Lung (tissue), 12 donors: ENCODE results near the gene THRB. TPM values are rescaled to one million over a fixed set of nuclear protein-coding genes. Genes with fewer than 3 reads are reported as not detected.

Experiments used
- ATAC-seq: fragments of 200-7000 bp; cut with Tn5 transposase; one replicate; pipeline ENCODE4 v1.9.1; 2020; ENCODE audit warnings: moderate number of reproducible peaks; ENCODE audit not compliant: insufficient read depth, low FRiP score
- DNase-seq, 3 donors: peaks; one replicate each; pipeline ENCODE4 v3.0.0-alpha.2; 2013 to 2017
- H3K27ac ChIP-seq, 2 donors: one replicate each; pipeline ENCODE4 v1.5.1; 2013; ENCODE audit warnings: mild to moderate bottlenecking in 2 of 2, moderate library complexity in 2 of 2, control low read depth in 1 of 2, inconsistent platforms in 1 of 2, low read depth in 1 of 2, low read length in 1 of 2
- H3K27me3 ChIP-seq, 3 donors: one replicate each; pipeline ENCODE4 v1.5.1; 2013; ENCODE audit warnings: low read length in 2 of 3; ENCODE audit not compliant: control insufficient read depth in 3 of 3, insufficient read depth in 3 of 3
- H3K36me3 ChIP-seq, 4 donors: one replicate each; pipeline ENCODE4 v1.5.1; 2013; ENCODE audit warnings: low read length in 4 of 4, mild to moderate bottlenecking in 1 of 4, moderate library complexity in 1 of 4; ENCODE audit not compliant: control insufficient read depth in 4 of 4, insufficient read depth in 4 of 4
- H3K4me1 ChIP-seq, 5 donors: one replicate each; pipeline ENCODE4 v1.5.1; 2013; ENCODE audit warnings: low read length in 5 of 5, mild to moderate bottlenecking in 2 of 5, moderate library complexity in 1 of 5; ENCODE audit not compliant: control insufficient read depth in 5 of 5, insufficient read depth in 5 of 5
- H3K4me3 ChIP-seq: one replicate; pipeline ENCODE4 v1.5.1; 2013; ENCODE audit warnings: mild to moderate bottlenecking, control low read depth, moderate library complexity
- H3K9ac ChIP-seq, 2 donors: one replicate each; pipeline ENCODE4 v1.5.1; 2013; ENCODE audit warnings: low read length in 2 of 2, control low read depth in 1 of 2; ENCODE audit not compliant: insufficient read depth in 1 of 2
- H3K9me3 ChIP-seq, 4 donors: one replicate each; pipeline ENCODE4 v1.5.1; 2013; ENCODE audit warnings: low read length in 3 of 4, mild to moderate bottlenecking in 1 of 4, moderate library complexity in 1 of 4; ENCODE audit not compliant: control insufficient read depth in 4 of 4, insufficient read depth in 3 of 4
- WGBS, 2 donors: extraction: QIAGEN DNeasy Blood & Tissue Kit; methylation state at CpG; one replicate each; pipeline ENCODE4 v1.1.7; 2013; 5-methylcytosine and 5-hydroxymethylcytosine counted together
- polyA plus RNA-seq, 2 donors: library from polyadenylated mRNA; stranded (reverse); fragments of 200-250 nt; gene quantifications; one replicate each; pipeline ENCODE4 v1.2.1, GENCODE V29; 2013
- total RNA-seq, 2 donors: library from RNA; depleted of rRNA in 1 of 2; stranded (reverse); fragments of >200 nt in 1 of 2; gene quantifications; one replicate each; pipeline ENCODE4 v1.2.1, GENCODE V29; 2014 to 2021
- TF ChIP-seq, protein P1 (sequence below): IDR thresholded peaks from 2 replicates; pipeline ENCODE4 v1.5.1; 2012; ENCODE audit warnings: mild to moderate bottlenecking; ENCODE audit errors: control extremely low read depth, extremely low read depth
- donor health status: control.
- donor health status: control.
- donor health status: Bipolar disorder and iron deficiency.
- donor health status: healthy.
- donor health status: DM: yes; HTN: yes; CAD: no.

Gene THRB
- total and polyA plus RNA-seq, 4 donors: 2.1 to 23.5 (median 6.1) TPM

GRCh38 chr3:24299806-24300626 lies 194.6 kb downstream of the THRB start:
- Histone ChIP-seq H3K27me3 (no peaks in the 10 kb centered on the region), H3K4me3 (no peak overlapping the region), H3K27ac (no peak overlapping the region), H3K9me3 (no peaks in the 10 kb centered on the region), H3K9ac (no peak overlapping the region), H3K4me1 (peaks cover 0 to 7% (median 6%) of the 10 kb centered on the region in 5 donors), H3K36me3 (peaks cover 0 to 6% (median 0%) of the 10 kb centered on the region in 4 donors)
- no peak for ATAC-seq
- TF ChIP-seq, protein P1, sequence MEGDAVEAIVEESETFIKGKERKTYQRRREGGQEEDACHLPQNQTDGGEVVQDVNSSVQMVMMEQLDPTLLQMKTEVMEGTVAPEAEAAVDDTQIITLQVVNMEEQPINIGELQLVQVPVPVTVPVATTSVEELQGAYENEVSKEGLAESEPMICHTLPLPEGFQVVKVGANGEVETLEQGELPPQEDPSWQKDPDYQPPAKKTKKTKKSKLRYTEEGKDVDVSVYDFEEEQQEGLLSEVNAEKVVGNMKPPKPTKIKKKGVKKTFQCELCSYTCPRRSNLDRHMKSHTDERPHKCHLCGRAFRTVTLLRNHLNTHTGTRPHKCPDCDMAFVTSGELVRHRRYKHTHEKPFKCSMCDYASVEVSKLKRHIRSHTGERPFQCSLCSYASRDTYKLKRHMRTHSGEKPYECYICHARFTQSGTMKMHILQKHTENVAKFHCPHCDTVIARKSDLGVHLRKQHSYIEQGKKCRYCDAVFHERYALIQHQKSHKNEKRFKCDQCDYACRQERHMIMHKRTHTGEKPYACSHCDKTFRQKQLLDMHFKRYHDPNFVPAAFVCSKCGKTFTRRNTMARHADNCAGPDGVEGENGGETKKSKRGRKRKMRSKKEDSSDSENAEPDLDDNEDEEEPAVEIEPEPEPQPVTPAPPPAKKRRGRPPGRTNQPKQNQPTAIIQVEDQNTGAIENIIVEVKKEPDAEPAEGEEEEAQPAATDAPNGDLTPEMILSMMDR: no peak
- DNase-seq: peak in 2 of 3 donors; percentile 70 to 79
- 71 to 72% methylated on average over 6 of the region's 6 CpGs for WGBS, 2 donors

DNA sequence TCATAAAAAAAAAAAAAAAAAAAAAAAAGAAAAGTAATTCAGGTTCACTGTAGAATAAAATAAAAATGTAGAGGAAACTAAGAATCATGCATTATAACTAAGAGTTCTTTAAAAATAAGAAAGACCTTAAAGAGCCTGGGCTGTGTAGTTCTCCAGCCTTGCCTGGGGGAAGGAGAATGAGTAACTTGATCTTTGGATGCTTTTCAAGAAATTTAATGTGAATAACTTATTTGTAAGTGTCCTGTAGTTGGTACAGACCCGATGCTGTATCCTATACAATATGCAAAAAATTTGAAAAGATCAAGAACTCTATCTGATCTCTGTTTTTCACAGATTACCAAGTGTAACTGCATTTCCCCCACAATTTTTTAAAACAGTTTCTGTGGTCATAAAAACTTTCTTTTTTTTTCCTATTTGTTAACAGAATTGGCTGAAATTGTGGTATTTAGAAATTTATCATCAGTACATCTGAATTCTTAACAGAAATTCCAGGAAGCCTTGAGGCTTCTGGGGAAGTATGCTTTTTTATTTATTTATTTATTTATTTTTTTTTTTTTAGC lies 195.3 kb downstream of the THRB start:
- Histone ChIP-seq H3K9ac (no peak overlapping the region), H3K27ac (no peak overlapping the region), H3K36me3 (peaks cover 0 to 6% (median 0%) of the 10 kb centered on the region in 4 donors), H3K9me3 (peaks cover 0 to 4% (median under 1%) of the 10 kb centered on the region in 4 donors), H3K4me3 (no peak overlapping the region), H3K4me1 (peaks cover 0 to 7% (median 6%) of the 10 kb centered on the region in 5 donors), H3K27me3 (no peaks in the 10 kb centered on the region)
- DNase-seq (peak in 1 of 3 donors; percentile 19), ATAC-seq (no peak)
- TF ChIP-seq, protein P1: no peak
- 21 to 26% methylated on average over 1 of the region's 1 CpG for WGBS, 2 donors

DNA sequence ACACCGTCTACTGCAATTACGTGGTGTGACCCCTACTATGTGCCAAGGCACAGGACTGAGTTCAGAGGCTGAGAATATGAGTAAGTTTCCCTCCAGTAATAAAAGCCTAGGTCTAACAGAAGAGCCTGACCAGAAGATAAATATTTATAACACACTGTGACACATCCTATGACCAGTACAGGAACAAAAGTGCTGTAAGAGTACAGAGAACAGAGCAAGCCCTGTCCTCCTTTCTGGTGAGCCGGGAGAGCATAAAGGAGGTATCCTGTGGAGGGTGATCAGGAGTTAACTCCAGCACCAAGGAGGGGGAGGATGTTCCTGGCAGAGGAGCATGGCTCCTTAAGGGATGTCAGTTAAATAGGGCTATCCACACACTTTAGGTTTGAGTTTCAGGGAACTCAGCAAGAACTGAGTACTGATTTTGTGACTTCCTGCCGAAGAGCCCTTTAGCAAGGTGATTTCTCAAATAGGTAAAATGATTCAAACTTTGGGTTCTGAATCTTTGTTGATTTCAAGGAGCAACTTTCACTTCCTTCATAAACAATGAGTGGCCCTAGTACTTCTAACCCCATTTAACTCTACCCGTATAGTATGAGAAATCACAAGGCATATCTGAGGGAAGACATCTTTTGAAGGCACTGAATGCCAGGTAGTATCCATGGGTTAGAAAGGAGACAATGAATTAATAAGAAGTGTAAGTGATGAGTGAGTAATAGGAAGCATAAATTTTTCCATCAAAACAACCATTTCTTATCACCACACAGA lies 198.0 kb downstream of the THRB start:
- TF ChIP-seq, protein P1: no peak
- peaks cover 0 to 8% (median 3%) of the 10 kb centered on the region in 4 donors for H3K9me3 ChIP-seq
- H3K27me3 ChIP-seq: no peaks in the 10 kb centered on the region
- H3K27ac ChIP-seq: no peak overlapping the region
- no peak overlapping the region for H3K9ac ChIP-seq
- H3K4me1 ChIP-seq: peaks cover 0 to 7% (median 6%) of the 10 kb centered on the region in 5 donors
- no peak for ATAC-seq
- DNase-seq: no peak
- no peak overlapping the region for H3K4me3 ChIP-seq
- WGBS, 2 donors: 81 to 82% methylated on average over 5 of the region's 5 CpGs
- peaks cover 0 to 6% (median 6%) of the 10 kb centered on the region in 4 donors for H3K36me3 ChIP-seq
